HG02571 (cell line): ENCODE measurements around the gene FRY.

Experiments used
- ATAC-seq: cut with Tn5 transposase; IDR thresholded peaks from one replicate; pipeline ENCODE4 v1.9.1; 2021; ENCODE audit warnings: mild to moderate bottlenecking, moderate library complexity; ENCODE audit not compliant: unreplicated experiment

FRY gene

DNA sequence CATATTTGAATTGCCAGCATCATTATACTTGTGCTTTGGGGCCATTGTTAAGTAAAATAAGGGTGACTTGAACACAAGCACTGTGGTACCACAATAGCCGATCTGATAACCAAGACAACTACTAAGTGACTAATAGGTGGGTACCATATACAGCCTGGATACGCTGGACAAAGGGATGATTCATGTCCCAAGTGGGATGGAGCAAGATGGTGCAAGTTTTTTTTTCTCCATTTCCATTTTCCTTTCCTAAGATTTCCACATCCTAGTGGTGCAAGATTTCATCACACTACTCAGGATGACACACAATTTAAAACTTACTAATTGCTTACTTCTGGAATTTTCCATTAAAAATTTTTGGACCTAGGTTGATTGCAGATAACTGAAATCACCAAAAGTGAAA lies 298.9 kb downstream of the FRY start:
- no peak for ATAC-seq

DNA sequence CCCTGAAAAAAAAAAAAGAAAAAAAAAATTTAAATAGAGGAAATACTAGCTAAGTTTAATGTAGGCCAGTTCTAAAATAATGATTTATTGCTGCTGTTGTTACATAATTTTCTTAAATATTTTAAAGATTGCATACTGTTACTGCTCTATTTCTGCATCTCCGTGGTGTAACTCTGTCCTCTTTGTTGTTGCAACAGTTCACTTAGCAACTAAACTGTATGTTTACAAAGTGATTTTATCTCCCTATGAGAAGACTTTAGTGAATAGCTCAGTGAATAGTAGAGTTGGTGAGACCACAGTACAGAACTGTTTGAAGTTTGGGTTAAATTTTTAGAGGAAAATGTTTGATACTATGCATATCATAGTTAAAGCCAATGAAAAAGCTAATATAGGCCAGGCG lies 303.1 kb downstream of the FRY start:
- ATAC-seq, result no peak

DNA sequence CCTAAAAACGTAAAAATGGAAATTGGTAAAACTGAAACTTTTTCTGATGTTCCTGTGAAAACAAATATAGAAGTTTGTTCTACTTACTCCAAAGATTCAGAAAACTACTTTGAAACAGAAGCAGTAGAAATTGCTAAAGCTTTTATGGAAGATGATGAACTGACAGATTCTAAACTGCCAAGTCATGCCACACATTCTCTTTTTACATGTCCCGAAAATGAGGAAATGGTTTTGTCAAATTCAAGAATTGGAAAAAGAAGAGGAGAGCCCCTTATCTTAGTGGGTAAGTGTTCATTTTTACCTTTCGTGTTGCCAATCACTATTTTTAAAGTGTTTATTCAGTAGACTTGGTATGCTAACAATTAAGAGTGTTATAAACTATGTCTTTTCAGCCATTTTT lies 309.3 kb downstream of the FRY start:
- no peak for ATAC-seq

DNA sequence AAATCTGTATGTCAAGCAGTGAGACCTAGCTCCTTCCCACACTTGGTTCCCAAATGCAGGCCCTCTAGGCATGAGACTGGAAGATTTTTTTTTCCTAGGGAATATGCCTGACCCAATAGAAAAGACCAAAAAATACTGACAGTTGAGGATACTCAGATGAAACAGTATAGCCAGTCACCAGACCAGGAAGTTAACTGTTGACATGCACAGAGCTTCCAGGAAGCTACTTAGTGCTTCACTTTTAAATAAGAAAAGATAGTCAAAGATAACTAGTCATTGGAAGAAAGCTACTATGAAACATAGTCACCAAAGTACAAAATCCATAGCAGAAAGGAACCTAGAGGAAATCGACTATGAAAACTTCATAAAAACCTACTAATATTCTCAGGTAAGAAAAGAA lies 316.1 kb downstream of the FRY start:
- no peak for ATAC-seq
